ENCODE results near the gene COPS7A.

Gene COPS7A

GRCh38 chr12:6723607-6724408 lies at the start of gene COPS7A:
Gene COPS7A, plus strand, starts transcription at chr12:6724046. Its CDS starts 611 bp downstream, at chr12:6724657.
- DNase-seq, result peak; percentile 98

DNA sequence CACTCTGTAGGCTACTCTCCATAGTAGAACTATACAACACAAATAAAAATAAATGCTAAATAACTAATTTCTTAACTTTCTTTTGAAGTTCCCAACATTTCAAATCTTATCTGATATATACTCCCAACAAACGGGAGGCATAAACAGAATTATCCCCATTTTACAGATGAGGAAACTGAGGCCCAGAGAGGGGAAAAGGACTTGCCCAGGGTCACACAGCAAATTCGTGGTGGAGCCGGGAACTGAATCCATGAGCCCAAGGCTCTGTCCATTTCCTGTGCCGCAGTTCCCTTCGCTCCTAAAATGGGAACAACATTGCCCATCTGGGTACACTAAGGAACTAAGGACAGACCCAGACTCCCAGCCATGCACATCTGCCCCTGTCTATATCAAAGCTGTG lies 46.9 kb upstream of the COPS7A start:
- no peak for DNase-seq

DNA sequence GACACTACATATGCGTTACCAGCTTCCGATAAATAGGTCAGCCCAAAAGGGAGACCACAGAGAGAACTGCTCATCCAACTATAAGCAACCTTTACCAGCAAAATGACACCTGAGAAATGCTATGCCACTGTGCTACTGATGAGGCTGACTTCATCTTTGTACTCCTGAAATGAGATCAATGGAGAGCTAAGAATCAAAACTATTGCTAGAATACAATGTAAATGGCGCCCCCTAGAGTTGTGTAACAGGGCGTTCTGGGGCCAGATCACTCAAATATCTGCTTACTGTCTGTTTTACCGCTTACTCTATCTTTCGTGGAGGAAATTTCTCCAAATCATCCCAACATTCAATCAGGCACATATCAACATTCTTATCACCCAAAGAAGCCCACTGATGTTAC lies 39.2 kb upstream of the COPS7A start:
- peak; percentile 58 for DNase-seq

- no peak for DNase-seq
These were observed 38.0 kb upstream of the COPS7A start for GRCh38 chr12:6685814-6686213.

DNA sequence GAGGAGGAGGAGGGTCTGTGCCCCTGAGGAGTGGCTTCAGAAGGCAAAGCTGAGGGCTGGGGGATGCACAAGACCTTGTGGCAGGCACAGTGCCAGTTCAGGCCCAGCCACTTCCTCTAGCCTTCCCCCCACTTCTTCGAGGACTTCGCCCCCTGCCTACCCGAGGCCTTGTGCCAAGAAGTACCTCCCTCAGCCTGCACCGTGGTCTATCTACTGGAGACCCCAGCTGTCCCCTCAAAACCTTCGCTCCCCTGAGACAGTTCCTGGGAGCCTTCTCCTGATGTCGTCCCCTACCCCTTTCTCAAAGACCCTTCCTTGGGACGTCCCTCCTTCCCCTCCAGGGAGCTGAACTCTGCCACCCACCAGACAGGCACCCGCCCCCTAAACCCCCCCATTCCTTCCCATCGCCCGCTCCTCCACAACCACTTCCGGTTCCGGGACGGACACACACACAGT lies 35.3 kb upstream of the COPS7A start:
- DNase-seq, result no peak

DNA sequence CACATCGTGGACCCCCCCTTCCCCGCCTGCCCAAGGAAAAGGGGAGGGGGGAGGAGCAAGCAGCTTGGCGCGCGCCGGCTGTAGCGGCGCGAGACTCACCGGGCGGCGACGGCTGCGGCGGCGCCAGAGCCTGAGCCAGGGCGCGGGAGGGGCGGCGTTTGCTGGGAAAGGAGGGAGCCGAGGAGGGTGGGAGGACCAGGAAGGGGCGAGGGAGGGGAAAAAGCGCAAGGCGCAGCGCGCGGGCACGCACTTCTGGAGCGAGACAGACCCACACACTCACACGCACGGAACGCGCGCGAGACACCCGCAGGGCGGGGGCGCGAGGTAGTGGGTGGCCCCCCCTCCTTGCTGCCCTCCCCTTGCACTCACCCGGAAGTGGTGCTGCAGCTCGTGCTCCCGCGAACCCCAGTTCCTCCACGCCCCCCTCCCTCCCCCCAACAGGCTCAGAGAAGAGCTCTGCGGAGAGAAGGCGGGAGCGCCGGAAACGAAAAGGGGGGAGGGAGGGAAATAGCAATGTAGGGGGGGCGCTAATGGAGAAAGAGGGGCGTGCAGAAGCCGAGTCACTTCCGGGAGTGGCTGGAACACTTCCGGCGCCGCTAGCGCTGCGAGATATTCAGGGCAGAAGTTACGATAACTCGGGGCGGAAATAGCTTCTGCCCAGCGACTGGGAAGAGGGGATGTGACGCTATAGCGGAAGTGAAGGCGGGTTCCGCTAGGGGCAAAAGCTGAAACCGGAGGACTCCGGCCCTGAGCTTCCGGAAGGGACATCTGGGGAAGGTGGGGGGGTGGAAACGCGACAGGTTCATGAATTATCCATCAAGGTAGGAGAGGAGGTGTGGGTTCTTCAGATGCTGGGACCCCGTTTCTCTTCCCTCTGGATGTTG lies 34.6 kb upstream of the COPS7A start, which contains the start of gene ZNF384:
Gene ZNF384, minus strand, starts transcription at position 377 of the 884 bp plus-strand sequence. CDS start 9,855 bp downstream, outside the sequence.
- peak; percentile 99 for DNase-seq

DNA sequence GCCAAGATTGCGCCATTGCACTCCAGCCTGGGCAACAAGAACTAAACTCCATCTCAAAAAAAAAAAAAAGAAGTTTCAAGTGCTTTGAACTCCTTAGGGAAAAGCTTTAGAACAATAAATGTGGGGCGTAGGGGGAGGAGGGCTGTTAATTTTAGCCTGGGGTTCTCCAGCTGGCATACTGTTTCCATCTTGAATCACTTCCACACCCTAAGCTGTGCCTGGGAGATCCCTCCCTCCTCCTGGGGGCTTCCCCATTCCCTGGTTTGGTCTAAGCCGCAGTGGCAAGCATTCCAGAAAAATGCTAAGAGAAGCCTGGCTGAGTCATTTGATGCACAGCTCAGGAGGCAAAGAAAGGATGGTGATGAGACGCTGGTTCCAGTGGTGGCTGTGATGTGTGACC lies 32.4 kb upstream of the COPS7A start:
- no peak for DNase-seq

GRCh38 chr12:6692888-6693287 lies 31.0 kb upstream of the COPS7A start:
- no peak for DNase-seq

DNA sequence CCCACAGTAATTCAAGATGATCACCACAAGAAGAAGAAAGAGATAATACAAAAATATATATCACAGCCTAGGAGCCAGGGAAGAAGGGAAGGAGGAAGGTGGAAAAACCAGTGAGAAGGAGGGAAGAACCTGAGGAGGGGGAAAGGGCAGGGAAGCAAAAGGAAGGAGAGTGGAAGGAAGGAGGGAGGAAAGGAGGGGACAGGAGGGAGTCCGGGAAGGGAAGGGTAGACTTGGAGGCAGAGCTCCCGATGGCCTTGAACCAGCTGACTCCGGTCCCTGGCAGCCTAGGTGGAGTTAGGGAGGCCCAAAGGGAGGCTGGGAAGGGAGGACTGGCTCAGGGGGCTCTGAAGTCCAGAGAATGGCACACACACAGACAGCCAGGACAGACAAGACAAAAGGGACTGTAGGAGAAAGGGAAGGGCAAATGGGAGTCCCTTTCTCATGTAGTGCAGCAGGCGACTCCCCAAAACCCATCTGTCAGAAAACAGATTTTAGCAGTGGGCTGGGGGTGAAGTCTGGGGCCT lies 30.0 kb upstream of the COPS7A start:
- no peak for DNase-seq

GRCh38 chr12:6694701-6695100 lies 29.1 kb upstream of the COPS7A start:
- DNase-seq, result no peak

DNA sequence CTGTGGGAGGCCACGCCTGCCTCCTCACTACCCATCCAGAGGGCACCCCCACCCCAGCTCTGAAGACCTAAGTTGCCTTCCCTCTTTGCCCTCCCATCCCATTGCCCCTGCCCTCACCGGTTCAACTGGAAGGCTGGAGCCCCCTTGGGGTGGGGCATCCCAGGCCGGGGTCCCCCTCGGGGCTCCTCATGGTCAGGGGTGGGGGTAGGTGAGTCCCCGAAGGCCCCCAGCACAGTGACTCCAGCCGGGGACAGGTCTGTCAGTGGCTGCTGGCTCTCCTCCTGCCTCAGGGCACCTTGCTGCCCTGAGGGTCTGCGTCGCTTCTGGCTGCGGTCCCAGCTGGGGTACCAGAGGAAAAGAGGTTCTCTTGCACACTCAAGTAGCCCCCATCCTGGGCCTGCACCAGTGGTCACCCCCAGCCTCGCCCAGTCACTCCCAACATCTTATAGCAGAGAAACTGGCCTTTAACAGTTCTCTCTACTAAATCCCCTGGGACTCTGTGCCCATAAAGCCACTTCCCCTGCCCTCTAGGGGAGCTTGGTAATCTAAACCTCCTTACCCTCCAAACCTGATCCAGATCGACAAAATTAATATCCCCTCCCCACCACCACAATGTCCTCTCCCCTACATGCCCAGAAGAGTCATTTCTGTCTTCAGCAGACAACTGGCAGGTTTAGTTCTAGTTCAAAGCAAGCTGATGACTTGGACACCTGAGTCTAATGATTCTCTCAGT lies 28.4 kb upstream of the COPS7A start:
- DNase-seq, result no peak

- DNase-seq, result no peak
These were observed 26.9 kb upstream of the COPS7A start for GRCh38 chr12:6696690-6697583.

DNA sequence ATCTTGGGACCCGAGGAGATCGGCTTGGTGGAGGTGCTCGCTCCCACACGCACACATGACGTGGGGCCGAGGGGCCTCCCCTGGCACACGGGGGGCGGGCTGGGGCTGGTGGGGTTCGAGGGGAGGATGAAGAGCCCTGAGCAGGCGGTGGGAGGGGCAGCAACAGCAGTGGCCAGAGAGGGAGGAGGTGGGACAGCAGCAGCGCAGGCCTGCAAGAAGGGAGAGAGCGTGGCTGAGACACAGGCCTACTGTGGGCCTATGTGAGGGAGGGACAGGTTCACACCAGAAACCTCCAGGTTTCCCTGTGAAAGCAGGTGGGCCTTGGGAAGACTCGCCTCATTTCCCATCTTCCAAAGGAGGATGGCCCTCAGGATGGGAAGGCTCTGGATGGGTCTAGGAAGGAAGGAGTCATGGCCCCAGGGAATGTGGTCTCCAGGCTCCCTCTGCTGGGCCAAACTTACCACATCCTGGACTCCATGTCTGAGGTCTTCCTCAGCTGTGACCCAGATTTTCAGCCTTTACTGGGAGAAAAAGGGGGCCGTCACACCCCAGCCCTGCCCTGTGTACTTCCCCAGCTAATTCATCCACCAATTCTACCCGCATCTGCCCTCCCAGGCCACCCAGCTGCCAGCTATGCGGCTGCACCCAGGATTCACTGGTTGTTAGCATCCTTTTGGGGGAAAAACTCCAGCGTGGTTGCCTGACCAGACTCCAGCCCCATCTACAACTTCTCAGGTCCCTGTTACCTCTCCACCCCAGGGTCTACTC lies 26.1 kb upstream of the COPS7A start:
- no peak for DNase-seq

GRCh38 chr12:6698352-6699046 lies 25.3 kb upstream of the COPS7A start:
- no peak for DNase-seq

DNA sequence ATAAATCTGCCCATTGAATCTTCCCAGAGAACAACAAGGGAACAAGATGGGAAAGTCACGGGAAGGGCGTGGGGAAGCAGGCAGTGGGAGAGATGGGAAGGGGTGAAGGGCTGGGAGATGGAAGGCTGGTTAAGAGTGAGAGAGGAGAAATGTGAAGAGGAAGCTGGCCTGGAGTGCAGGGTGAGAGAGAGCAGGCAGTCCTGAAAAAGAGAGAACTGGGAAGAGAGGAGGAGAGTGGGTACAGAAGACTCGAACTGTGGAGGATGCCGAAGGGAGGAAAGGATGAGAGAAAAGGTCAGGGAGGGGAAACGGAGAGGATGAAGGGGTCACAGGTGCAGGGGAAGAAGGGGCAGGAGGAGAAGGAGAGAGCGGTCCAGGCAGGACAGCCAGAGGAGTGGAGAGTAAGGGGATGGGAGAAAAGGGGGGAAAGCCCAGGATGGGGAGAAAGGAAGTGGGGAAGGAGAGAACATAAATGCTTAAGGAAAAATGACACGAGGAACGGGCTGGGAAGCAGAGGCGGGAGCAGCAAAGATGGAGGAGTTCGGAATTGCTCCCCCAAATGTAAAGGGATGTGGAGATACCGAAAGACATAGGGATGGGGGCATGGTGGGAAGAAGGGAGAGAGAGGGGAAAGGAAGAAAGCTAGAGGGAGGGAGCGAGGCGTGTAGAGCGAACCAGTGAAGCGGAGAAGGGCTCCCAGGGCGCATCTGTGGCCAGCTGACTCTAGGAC lies 24.4 kb upstream of the COPS7A start:
- no peak for DNase-seq

DNA sequence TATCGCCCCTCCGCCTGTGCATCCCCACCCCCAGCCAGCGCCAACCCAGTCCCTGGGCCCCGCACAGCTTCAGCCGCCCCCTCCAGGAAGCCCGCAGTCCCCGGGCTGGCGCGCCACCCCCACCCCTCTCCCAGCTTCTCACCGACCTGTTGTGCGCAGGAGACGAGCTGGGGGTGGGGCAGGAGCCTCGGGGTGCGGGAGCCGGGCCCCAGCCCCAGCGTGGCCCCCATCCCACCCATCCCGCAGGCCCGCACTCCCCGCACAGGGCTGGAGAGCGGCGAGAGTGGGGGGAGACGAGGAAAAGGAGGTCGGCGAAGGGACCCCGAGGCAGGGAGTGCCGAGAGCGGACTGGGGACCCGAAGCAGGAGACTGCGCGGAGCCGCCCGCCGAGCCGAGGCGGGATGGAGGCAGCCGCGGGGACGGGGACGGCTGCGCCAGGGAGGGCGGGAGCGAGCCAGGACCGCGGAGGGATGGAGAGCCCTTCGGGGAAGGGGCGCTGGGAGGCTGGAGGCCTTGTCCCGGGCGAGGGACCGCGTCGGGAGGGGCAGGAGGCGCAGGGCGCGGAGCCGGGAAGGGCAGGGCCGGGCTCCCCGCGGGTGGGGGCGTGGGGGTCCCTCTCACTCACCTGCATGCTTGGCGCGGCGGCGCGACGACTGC lies 23.7 kb upstream of the COPS7A start:
- DNase-seq, result no peak

DNA sequence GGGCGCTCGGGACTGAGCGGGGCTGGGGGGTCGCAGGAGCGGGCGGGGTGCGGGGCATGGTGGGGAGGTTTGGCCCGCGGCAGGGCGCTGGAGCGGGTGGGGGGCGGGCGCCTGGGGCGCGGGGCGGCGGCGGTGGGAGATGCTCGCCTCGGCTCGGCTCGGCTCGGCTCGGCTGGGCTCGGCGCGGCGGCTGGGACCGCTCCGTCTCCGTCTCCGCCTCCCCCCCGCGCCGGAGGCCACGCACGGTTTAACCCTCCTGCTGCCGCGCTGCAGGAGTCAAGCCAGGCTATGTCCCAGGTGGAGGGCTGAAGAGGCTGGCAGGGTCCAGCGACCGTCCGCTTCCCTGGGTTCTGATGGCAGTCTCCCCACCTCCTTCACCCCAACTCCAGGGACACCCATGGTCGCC lies 23.2 kb upstream of the COPS7A start, which contains the start of gene PIANP:
Gene PIANP, minus strand, starts transcription at position 170 of the 406 bp plus-strand sequence. CDS start 2,754 bp downstream, outside the sequence.
- DNase-seq, result peak; percentile 17

DNA sequence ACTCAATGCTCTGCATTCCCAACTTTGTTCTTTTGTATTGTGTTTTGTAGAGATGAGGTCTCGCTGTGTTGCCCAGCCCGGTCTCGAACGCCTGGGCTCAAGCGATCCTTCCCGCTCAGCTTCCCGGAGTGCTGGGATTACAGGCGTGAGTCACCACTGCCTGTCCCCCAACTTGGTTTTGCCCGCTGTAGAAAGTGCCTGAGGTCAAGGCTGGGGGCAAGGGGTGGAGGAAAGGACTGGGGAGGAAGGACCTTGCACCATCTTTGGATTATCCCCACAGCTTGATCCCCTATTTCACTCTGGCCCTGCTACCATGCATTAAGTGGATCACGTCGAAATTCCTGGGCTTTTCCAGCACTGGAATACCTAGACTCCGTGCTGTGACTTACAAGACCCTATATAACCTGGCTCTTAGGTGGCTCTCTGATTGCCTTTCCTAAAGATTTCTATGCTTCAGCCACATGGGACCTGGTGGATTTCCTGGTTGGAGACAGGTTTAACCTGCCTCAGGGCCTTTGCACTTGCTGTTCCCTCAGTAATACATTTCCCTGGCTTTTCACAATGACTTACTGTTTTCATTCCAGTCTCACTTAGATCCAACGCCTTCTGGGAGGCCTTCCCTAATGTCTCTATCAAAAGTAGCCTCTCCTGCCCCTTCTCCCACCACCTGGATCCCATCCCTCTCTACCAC lies 22.6 kb upstream of the COPS7A start:
- DNase-seq, result no peak
